ENCODE results near the gene GRM7.

GRM7 gene

DNA sequence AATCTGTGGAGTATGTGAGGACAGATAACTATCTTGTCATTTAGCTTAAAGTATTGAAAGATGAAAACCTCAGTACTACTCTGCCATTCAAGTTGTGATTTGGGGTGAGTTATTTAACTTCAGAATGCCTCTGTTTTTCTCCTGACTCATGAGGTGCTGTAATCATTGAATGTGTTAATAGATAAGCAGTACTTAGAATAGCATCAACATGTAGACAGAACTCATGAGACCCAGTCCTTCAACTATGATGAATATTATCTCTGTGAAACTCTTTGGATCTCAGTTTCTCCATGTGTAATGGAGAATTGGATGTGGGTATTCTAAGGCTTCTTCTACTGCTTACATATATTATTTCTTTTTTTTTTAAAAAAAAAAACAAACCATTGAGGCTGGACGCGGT, 431.4 kb downstream of the GRM7 start:
- Histone ChIP-seq H3K79me2 (ENCODE audit: control insufficient read depth, low read length) (no peaks in the 10 kb centered on the region), H3K4me1 (ENCODE audit: control insufficient read depth, low read length) (no peaks in the 10 kb centered on the region), H3K4me2 (ENCODE audit: low read length) (no peak overlapping the region), H3K27ac (ENCODE audit: low read depth, low read length) (no peak overlapping the region), H3K9me3 (ENCODE audit: control insufficient read depth, insufficient read depth, low read length) (no peaks in the 10 kb centered on the region), H3K27me3 (ENCODE audit: control insufficient read depth, low read length) (no peaks in the 10 kb centered on the region), H4K20me1 (ENCODE audit: control insufficient read depth, insufficient read depth, low read depth, low read length) (no peaks in the 10 kb centered on the region), H3K9me2 (replicated peaks; ENCODE audit: control insufficient read depth, low read length) (no peaks in the 10 kb centered on the region), H3F3A (ENCODE audit: control insufficient read depth, insufficient read depth) (no peaks in the 10 kb centered on the region), H3K4me3 (ENCODE audit: low read length) (no peak overlapping the region), H3K36me3 (ENCODE audit: control insufficient read depth, low read length) (no peaks in the 10 kb centered on the region)
- no peak for TF ChIP-seq EZH2phosphoT487 (IDR thresholded peaks at IDR 0.05; ENCODE audit: borderline replicate concordance, low read length)
- TF ChIP-seq CTCF (IDR thresholded peaks at IDR 0.05; ENCODE audit: low read depth, low read length, poor library complexity, severe bottlenecking) = no peak

DNA sequence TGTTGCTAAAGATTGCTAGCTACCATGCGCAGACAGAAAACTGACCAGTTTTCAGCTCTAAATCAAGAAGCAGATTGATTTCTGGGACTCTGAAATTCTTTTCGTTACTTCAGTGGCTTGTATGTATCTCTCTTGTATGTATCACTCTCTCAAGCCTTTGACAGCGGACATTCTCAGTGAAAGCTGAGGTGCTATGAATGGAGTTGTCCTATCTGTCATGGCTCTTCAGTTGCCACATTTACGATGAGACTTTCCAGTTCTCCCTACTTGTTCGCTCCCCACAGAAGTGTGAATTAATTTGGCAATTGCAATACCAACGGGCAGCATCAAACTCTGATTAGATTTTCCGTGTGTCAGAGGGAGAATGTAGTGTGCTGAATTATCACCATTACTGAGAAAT, 432.4 kb downstream of the GRM7 start:
- Histone ChIP-seq H3K9me3 (ENCODE audit: control insufficient read depth, insufficient read depth, low read length) (no peaks in the 10 kb centered on the region), H4K20me1 (ENCODE audit: control insufficient read depth, insufficient read depth, low read depth, low read length) (no peaks in the 10 kb centered on the region), H3K9me2 (replicated peaks; ENCODE audit: control insufficient read depth, low read length) (no peaks in the 10 kb centered on the region), H3K79me2 (ENCODE audit: control insufficient read depth, low read length) (no peaks in the 10 kb centered on the region), H3K4me3 (ENCODE audit: low read length) (no peak overlapping the region), H3K4me2 (ENCODE audit: low read length) (no peak overlapping the region), H3K4me1 (ENCODE audit: control insufficient read depth, low read length) (no peaks in the 10 kb centered on the region), H3F3A (ENCODE audit: control insufficient read depth, insufficient read depth) (no peaks in the 10 kb centered on the region), H3K27ac (ENCODE audit: low read depth, low read length) (no peak overlapping the region), H3K36me3 (ENCODE audit: control insufficient read depth, low read length) (no peaks in the 10 kb centered on the region), H3K27me3 (ENCODE audit: control insufficient read depth, low read length) (no peaks in the 10 kb centered on the region)
- TF ChIP-seq CTCF (IDR thresholded peaks at IDR 0.05; ENCODE audit: low read depth, low read length, poor library complexity, severe bottlenecking) = no peak
- no peak for TF ChIP-seq EZH2phosphoT487 (IDR thresholded peaks at IDR 0.05; ENCODE audit: borderline replicate concordance, low read length)

GRCh38 chr3:7305561-7305960, 444.6 kb downstream of the GRM7 start:
- H3K4me1 ChIP-seq (ENCODE audit: control insufficient read depth, low read length) = no peaks in the 10 kb centered on the region
- no peaks in the 10 kb centered on the region for H3F3A ChIP-seq (ENCODE audit: control insufficient read depth, insufficient read depth)
- TF ChIP-seq CTCF (IDR thresholded peaks at IDR 0.05; ENCODE audit: low read depth, low read length, poor library complexity, severe bottlenecking) (no peak), EZH2phosphoT487 (IDR thresholded peaks at IDR 0.05; ENCODE audit: borderline replicate concordance, low read length) (no peak)
- no peaks in the 10 kb centered on the region for H4K20me1 ChIP-seq (ENCODE audit: control insufficient read depth, insufficient read depth, low read depth, low read length)
- H3K79me2 ChIP-seq (ENCODE audit: control insufficient read depth, low read length) = no peaks in the 10 kb centered on the region
- H3K36me3 ChIP-seq (ENCODE audit: control insufficient read depth, low read length) = no peaks in the 10 kb centered on the region
- H3K4me3 ChIP-seq (ENCODE audit: low read length) = no peak overlapping the region
- no peaks in the 10 kb centered on the region for H3K27me3 ChIP-seq (ENCODE audit: control insufficient read depth, low read length)
- H3K9me2 ChIP-seq (replicated peaks; ENCODE audit: control insufficient read depth, low read length) = no peaks in the 10 kb centered on the region
- H3K4me2 ChIP-seq (ENCODE audit: low read length) = no peak overlapping the region
- no peak overlapping the region for H3K27ac ChIP-seq (ENCODE audit: low read depth, low read length)
- H3K9me3 ChIP-seq (ENCODE audit: control insufficient read depth, insufficient read depth, low read length) = no peaks in the 10 kb centered on the region

DNA sequence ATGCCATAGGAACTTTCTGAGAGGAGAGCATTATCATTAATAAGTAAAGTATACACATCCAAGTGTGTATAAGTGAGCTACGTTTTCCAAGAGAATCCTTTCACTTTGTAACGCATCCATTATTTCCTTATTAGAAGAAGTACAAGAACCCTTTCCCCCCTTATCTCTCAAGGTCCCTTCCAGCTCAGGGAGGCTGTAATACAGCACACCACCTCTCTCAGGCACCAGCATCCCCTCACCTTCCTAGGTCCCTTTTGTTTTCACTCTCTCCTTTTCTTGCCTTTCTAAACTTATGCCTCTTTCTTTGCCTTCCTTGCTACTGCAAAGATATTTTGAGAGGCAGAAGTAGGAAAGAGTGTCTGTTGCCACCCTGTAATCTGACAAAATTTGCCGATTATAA, 446.0 kb downstream of the GRM7 start:
- Histone ChIP-seq H3K4me2 (ENCODE audit: low read length) (no peak overlapping the region), H3K27me3 (ENCODE audit: control insufficient read depth, low read length) (no peaks in the 10 kb centered on the region), H3K4me3 (ENCODE audit: low read length) (no peak overlapping the region), H3K9me2 (replicated peaks; ENCODE audit: control insufficient read depth, low read length) (no peaks in the 10 kb centered on the region), H3K9me3 (ENCODE audit: control insufficient read depth, insufficient read depth, low read length) (no peaks in the 10 kb centered on the region), H3K4me1 (ENCODE audit: control insufficient read depth, low read length) (no peaks in the 10 kb centered on the region), H3K79me2 (ENCODE audit: control insufficient read depth, low read length) (no peaks in the 10 kb centered on the region), H3K27ac (ENCODE audit: low read depth, low read length) (no peak overlapping the region), H3F3A (ENCODE audit: control insufficient read depth, insufficient read depth) (no peaks in the 10 kb centered on the region), H3K36me3 (ENCODE audit: control insufficient read depth, low read length) (no peaks in the 10 kb centered on the region), H4K20me1 (ENCODE audit: control insufficient read depth, insufficient read depth, low read depth, low read length) (no peaks in the 10 kb centered on the region)
- TF ChIP-seq CTCF (IDR thresholded peaks at IDR 0.05; ENCODE audit: low read depth, low read length, poor library complexity, severe bottlenecking) (no peak), EZH2phosphoT487 (IDR thresholded peaks at IDR 0.05; ENCODE audit: borderline replicate concordance, low read length) (no peak)

Measured in DOHH2 (cell line).